DMS114 treated with DMSO at 0.1 percent for 48 hours (cell line): ENCODE results near the gene CRYBG1.
A peak's percentile ranks its signal among the peaks of the same experiment; 100 is the strongest.
"Not testable (repeated sequence)": the region's sequence is repeated elsewhere in the genome, so short reads cannot be mapped to it uniquely, and the experiment has no call there.

Experiments used
- DNase-seq: peaks from one replicate; lab custom pipeline; 2025; ENCODE audit not compliant: unreplicated experiment; lab: John Stamatoyannopoulos, UW

Gene CRYBG1

DNA sequence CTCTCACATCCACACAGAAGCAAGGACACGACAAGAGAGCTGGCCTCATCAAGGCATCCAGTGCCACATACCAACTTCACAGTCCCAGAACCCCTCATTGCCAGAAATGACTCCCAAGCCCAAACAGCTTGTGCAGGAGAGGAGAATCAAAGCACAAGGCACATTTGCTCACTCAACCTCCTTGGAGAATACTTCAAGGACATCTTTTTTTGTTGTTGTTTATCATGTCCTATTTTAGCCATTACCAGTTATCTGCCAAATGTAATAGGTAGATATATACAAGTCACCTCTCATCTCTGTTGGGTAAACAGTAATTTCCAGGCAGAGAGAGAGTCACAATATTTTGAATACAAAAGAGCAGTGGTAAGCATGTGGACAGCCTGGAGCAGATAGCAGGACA lies 221.0 kb downstream of the CRYBG1 start:
- no peak for DNase-seq

DNA sequence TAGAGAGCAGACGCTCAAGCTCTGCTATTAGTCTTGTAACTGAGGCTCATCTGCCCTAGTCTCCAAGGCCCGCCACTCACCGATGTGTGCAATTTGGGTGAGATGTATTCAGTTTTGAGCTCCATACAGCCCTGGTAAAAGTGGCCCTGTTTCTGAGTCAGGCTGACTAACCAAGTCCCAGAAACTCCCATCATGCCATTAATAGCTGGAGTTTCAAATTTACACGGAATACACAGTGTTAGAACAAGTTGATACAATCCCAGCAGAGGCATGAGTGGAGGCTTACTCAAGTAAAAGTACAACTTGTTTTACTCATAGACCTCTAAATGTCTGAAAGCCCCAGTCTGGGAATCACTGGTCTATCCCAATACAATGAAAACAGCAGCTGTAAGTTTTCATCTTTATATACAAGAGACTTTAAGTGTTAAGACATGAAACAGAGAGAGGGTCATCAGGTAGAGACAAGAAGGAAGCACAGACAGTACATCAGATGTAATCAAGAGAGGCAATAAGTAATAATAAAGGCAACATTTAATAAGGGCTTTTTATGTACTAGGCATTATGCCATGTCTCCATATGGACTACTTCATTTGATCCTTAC lies 226.4 kb downstream of the CRYBG1 start:
- no peak for DNase-seq

DNA sequence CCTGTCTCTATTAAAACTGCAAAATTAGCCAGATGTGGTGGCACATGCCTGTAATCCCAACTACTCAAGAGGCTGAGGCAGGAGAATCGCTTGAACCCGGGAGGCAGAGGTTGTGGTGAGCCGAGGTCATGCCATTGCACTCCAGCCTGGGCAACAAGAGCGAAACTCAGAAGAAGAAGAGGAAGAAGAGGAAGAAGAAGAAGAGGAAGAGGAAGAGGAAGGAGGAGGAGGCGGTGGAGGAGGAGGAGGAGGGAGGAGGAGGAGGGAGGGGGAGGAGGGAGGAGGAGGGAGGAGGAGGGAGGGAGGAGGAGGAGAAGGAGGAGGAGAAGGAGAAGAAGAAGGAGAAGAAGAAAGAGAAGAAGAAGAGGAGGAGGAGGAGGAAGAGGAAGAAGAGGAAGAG lies 228.4 kb downstream of the CRYBG1 start:
- DNase-seq = not testable (repeated sequence)

DNA sequence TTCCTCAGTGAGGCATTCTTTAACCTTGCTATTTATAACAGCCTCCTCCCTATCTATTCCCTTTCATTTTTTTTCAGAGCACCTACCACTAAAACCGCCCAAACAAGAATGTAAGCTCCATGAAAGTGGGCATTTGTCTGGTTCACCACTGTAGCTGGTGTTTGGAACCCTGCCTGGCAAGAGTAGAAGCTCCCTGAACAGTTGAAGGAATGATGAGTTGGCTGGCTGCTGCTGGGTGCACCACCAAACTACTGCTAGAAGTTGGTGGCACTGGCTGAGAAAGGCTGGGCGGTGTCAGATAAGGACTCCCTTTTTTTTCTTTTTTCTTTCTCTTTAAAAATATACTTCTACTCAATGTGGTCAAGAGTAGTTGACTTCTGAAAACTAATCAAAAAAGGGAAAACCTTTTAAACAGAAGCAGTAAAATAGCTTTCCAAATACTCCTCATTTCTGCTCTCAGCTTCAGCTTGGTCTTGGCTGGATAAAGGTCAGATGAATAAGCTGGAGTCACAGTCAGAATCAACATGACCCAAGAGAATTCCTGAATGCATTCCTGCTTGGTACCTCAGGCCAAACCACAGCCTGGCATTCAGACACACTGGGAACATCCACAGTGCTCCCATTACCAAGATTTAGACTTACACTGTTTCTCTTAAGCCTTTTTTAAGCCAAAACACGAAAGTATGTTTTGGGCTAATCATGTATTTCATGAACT lies 230.8 kb downstream of the CRYBG1 start:
- DNase-seq = no peak

DNA sequence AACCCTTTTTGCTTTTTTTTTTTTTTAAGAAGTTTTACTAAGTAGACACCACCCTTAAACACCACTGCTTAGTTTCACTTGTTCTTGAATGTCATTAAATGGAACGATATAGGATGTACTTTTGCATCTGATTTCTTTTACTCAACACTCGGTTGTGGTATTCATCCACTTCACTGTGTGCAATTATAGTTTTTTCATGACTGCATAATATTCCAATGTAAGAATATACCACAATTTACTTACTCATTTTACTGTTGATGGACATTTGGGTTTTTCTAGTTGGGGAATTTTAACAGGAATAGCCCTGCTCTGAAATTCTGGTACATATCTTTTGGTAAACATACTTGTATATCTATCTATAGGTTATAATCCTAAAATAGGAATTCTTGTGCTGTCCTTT lies 238.9 kb downstream of the CRYBG1 start:
- no peak for DNase-seq

DNA sequence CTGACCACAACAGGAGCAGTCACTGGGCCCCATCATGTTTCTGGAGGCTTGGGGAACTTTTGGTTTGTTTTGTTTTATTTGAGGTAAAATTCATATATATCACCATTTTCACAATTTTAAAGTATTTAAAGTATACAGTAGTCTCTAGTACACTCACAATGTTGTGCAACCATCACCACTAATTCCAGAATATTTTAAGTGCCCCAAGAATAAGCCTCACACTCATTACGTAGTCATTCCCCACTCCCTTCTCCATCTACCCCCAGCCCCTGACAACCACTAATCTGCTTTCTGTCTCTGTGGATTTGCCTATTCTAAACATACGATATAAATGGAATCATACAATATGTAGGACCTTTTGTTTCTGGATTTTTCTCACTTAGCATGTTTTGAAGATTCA lies 239.8 kb downstream of the CRYBG1 start:
- DNase-seq = no peak

DNA sequence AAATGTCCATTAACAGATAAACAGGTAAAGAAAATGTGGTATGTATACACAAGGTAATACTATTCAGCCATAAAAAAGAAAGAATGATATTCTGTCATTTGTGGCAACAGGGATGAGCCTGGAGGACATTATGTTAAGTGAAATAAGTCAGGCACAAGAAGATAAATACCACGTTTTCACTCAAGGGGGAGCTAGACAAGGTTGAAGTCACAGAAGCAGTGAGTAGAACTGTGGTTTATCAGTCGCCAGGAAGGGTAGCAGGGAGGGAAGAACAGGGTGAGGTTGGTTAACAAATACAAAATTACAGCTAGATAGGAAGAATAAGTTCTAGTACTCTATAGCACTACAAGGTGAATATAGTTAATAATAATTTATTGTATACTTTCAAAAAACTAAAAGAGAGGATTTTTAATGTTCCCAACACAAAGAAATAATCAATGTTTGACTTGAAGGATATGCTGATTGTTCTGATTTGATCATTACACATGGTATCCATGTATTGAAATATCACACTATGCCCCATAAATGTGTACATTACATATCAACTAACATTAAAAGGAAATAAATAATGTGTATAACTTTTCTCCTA lies 247.7 kb downstream of the CRYBG1 start:
- peak; percentile 43 for DNase-seq

DNA sequence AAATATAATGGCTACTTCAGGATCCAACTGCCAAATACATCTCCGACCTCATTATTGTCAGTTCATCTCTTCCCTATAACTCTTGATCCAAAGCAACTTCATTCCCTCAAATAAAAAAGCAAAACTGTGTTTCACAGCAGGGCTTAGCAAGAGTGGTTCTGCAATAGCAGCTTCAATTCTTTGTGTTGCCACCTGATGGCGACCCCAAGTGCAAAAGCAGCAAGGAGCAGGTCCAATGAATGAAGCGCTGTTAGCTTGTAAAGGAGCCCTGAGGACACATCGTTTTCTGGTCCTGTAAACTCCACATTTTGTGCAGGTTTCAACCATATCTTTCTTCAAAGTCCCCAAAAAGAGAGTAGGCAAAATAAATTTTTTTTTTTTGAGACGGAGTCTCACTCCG lies 249.2 kb downstream of the CRYBG1 start:
- DNase-seq = no peak

DNA sequence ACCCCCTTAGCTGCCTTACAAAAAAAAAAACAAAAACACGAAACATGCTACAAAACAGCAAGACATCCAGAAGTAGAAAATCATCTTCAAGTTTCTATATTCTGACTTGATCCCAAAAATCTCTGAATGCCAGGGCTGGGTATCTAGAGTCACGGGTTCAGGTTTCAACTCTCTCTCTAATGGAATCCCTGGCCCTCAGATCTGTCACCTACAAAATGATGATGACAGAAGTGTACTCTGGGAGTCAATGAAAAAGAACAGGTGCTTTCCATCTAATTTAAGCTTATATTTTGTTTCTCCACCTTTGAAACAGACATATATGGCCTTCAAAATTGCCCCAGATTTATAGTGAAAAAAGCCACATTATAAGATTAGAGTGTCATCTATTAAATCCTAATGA lies 250.5 kb downstream of the CRYBG1 start:
- no peak for DNase-seq

DNA sequence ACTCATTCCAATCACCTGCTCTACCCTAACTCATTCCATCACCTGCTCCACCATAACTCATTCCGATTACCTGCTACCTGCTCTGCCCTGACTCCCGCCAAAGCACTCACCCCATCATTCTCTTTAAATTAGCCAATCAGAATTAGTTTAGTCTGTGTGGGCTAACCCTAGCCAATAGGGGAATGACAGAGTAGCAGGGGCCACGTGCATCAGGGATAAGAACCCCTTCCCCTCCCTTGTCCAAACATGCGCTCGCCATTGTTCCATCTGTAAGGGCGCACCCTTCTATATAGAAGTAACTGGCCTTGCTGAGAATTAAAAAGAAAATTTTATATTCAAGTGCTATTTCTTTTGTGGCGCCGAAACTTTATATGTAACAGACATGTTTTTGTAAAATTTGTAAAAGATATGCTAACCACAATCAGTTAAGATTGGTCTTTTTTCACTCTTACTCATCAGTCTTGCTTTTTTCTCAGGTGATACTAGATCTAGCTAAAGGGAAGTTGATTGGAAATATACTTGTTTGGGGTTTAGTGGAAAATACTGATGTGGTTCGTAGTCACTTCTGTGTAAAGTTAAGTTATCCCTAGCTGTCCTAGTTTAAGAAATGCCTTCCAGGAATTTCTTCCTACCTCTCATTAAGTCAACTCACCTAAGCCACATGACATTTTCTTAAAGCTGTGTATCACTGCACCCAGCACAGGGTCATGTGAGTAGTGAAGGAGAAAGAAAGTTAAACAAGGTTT lies 252.3 kb downstream of the CRYBG1 start:
- no peak for DNase-seq

DNA sequence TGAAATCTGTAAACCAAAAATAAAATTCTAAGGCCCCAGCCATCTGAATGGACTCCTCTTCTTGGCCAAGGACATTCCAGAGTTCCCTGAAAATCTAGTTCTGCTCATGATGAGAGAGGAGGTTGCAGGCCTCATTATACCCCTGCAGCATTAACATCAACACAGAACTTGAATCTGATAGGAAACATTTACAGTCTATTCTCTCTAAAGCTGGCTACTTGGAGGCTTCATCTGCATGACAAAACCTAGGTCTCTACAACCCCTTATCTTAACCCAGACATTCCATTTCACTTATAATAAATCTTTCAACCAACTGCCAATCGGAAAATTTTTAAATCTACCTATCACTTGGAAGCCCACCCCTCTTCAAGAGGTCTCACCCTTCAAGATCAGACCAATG lies 253.1 kb downstream of the CRYBG1 start:
- no peak for DNase-seq

DNA sequence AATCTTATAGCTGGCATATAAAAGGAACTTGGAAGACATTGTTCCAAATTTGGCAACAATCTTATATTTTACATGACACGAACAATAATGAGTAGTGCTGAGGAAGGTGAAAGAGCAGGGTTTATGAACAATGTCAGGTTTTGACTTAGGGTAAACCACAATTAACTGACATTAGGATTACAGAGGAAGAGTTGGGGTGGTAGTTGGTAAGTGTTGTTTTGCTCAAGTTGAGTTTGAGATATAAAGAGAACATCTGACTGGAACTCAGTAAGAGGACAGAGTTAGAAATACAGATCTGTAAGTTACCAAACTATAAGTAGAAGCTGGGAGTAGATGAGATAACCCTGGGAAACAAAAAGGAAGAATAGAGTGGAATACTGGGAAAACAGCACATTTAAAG lies 253.6 kb downstream of the CRYBG1 start:
- DNase-seq = no peak

DNA sequence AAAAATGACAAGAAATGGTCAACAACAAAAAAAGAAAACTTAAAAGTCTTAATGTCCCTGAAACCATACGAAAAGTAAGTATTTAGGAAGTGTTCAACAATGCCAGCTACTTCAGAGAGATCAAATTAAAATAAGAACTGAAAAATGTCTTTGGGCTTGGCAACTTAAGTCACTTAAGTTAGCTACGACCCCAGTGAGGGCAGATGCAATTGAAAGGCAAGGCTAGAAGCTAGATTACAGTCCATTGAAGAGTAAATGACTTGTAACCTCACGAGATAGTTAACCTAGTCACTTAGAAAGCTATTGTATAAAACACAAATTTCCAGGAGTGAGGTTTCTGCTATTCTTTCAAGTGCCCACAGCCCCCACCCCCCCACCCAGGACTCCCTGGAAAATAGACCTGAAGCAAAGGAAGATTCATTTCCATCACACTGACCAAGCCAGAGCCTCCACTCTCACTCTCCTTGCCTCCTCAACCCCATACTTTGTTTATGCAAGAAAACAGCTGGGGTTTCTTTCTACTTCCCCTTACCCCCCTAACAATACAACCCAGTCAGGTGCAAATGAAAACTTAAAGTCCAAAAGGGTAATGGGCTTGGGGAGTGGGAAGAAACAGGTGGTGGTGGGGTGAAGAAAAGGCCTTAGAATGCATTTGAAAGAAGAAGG lies 254.2 kb downstream of the CRYBG1 start:
- no peak for DNase-seq

DNA sequence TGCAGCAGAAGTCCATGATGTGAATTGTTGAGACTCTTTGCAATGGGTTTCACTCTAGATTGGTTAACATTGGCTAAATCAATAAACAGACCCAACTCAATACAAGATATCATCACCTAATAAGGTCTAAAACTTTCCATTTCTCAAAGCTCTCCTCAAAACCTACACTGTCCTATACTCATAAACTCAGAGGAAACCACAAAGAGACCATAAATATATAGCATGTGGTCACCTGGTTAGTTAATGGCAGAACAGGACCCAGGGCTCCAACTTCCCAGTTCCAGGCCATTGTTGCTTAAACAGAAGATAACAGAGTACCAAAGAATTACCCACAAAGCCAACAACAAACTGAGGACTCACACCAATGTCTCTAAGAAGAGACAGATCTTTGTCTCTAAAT lies 256.8 kb downstream of the CRYBG1 start:
- DNase-seq = no peak

DNA sequence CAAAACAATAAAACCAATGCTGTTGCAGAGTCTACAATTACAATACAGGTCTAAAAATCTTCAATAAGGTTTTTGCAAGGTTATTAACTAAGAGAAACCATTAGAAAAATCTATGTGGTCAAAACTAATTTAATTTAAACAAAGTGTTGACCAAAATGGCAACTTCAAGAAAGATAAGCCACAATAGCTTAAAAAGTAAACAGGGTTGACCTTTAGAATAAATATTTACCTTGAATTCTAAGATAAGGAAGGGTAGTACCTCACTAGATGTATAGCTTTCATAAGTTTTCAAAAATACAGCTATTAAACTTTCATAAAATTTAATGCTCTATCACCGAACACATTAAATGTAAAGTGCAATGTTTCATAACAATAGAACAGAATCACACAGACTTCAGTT lies 257.3 kb downstream of the CRYBG1 start:
- no peak for DNase-seq

DNA sequence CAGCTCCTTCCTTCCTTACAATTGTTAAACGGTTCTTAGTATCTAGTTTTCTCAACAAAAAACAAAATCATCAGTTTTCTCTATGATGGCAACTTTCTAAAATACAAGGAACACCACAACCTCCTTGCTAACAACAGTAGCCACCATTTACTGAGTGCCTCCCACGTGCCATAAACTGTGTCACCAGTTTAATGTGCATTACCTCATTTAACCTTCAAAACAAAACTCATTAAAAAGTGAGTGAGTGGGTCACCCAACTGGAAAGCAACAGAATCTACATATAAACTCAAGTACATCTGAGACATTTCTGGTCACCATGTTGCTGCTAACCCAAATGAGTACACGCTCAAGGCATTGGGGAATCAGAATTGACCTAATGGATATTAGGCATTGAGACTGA lies 257.8 kb downstream of the CRYBG1 start:
- DNase-seq = no peak

DNA sequence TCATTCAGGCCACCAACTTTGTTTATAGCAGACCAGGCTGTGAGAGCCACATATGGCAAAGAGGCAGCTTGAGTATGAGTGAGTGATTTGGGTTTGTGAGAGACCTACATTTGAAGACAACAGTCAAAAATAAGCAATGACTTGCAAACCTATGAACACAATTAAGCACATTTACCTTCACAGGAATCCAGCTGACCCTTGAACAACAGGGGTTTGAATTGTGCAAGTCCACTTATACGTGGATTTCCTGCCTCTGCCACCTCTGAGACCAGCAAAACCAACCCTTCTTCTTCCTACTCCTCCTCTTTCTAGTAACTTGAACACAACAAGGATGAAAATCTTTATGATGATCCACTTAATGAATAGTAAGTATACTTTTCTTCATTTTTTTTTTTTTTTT lies 258.7 kb downstream of the CRYBG1 start:
- no peak for DNase-seq

DNA sequence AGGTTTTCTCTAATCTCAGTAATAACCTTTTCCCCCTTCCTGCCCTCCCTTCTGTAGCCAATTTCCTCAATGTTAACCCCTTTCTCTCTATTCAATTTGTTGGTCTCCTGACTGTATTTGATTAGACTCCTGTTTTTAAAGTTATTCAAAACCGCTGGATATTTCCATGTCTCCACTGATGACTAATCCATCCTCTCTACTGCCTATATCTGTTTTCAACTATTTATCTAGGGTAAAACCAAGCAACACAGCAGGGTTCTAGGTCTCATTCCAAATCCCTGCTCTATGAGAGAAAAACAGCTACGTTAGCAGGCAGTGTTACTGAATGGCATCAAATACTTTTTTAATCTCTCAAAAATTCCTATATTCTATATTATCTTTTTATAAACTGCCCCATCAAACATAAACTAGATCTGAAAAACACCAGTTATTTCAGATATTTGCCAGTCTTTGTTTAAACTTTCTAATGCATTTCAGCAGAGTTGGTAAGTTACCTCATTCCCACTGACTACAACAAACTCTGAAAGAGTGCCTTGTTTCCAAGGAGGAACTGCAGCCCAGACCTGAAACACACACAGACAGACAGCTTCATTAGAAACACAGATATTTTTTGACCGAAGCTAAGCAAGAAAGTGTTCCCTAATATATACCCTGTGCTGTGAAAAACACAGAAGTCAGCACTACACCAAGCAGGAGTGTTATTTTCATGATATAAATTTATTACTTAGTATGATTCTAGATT lies 260.6 kb downstream of the CRYBG1 start:
- DNase-seq = no peak
